Activated CD4-positive, alpha-beta T cell treated with anti-CD3 and anti-CD28 coated beads for 1 hour (primary cell): Measurements from ENCODE around the gene CHMP1B.
"Not testable (repeated sequence)": the region's sequence is repeated elsewhere in the genome, so short reads cannot be mapped to it uniquely, and the experiment has no call there.

Experiments used
- DNase-seq: peaks from one replicate; pipeline ENCODE4 v3.0.0-alpha.2; 2020

The CHMP1B gene

DNA sequence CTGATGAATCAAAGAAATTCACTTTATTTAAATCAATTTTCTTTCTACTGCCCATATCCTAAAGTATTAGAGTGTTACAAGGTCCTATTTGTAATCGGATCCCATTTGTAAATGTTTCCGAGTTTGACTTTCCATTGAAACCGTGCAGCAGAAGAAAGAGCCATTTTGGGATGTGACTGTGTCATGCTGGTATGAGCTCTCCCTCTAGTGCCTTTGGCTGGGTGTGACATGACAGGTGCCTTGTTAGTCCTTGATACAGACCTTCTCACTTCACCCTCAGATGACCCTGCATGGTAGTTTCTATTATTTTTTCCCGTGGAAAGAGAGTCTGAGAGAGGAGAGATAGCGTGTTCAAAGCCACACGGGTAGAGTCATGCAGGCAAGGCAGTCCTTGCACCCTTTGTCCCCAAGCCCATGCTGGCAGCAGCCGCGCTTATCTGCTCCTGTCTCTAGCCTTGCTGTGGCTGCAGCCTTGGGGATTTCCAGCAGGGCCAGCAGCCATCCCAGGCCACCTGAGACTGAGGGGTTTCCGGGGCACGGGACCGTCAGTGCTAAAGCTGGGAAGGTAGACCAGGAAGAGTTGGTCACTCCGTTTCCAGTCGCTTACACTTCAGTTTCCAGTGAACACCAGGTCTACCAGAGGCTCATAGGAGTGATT is 21.4 kb downstream of the CHMP1B start:
- DNase-seq: no peak

DNA sequence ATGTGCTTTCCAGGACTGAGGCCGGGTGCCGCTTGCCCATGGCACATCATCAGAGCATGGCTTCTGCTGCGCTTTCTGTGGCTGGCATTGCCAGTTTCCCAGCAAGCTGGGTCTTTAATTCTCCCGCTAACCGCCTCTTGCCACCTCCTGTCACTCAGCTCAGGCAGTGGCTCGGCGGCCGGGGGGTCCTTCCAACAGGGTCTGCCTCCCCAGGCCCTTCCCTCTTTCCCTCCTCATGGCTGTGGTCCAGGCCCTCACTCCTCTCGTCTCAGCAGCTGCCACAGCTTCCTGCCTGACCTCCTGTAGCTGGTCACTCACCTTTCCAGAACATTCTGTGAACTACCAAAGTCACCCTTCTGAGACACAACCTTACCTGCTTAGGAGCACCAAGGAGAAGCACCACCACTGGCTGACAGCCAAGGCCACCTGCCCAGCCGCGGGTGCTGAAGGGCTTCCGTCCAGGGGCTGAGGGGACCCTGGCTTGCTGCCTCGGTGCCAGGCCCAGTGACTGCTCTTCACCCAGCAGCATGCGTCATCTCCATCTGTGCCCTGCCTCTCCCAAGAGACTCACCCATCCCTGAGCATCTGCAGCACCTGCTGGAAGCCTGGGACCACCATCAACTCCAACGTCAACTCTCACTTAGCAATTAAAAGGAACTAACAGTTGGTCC is 22.6 kb downstream of the CHMP1B start:
- DNase-seq: no peak

DNA sequence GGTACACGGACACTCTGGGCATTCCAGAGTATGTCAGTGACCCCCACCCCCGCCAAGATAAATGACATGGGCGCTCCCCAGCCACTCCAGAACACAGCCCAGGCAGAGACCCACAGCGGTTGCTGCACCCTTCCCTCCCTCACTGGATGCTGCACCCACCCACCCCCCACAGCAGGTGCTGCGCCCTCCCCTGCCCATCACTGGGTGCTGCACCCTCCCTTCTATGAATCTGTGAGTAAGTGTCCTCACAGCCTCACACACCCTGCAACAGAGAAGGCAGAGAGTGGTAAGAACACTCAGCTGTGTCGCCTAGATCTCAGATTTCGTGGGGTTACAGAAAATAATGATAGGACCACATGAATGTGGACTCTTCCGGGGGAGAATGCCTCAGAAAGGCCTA is 23.5 kb downstream of the CHMP1B start:
- DNase-seq: no peak

DNA sequence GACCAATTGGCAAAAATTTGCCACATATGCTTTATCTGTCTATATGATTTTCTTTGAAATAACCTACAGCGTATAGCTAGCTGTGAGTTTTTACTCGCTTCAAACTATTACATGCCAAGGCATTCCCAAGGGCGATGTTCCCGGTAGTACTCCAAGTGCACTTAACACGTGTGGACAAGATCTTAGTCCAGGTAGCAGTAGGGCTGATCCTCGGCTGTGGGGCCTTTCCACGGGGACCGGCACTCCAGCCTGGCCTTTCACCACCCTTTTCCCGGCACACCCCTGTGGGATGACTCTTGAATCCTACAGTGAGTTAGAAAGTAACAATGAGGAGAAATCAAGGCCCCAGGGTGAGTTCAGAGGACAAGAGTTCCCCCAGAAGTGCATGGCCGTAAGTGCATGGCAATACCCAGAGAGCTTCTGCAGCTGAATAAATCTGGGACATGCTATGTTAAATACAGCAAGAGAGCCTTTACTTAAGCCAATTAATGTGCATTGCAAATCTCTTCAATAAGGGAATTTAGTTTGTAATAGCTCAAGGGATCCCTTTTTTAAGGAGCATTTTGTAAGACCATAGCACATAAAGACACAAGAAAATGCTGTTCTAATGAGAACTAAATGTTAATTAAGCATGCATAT is 26.4 kb downstream of the CHMP1B start:
- no peak for DNase-seq

DNA sequence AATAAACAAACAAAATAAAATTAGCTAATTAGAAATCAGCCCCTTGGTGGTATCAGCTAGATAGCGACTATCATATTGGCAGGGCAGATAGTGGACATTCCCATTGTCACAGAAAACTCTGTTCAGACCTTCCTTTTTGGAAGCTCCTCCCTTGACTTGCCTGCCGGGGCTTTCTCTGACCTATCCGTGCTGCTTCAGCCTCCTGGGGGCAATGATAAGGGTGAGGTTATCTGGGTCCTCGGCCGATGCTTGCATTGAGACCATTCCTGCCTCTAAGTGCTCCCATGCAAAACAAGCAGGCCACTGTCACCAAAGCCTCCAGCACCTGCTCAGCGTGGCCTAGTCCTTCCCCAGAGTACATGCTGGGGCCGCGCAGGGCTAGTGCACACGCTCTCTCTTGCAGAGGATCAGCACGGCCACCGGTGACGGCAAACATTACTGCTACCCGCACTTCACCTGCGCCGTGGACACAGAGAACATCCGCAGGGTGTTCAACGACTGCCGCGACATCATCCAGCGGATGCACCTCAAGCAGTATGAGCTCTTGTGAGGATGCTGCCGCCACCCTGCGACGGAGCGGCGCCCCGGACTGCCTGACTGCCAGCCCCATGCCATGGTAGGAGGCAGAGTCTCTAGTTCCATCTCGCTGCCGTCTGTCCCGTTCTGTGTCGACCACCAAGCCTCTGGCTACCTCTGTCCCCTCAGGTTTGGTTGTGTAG is 29.5 kb downstream of the CHMP1B start:
- DNase-seq: no peak

DNA sequence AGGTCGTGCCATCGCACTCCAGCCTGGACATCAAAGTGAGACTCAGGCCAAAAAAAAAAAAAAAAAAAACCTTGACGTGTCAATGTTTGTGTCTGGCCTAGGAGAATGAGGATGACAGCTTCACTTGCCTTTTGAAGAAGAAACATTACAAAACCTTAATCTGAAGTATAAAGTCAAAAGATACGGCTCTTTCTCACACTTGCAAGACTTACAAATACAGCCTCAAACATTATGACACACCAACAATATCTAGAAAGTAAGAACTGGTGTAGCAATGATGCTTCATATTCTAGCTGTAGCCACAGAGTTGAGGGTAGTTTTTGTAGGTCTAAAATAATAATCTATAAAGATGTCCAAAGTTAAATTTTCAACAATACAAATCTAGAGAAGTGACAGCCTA is 31.4 kb downstream of the CHMP1B start:
- DNase-seq: no peak

DNA sequence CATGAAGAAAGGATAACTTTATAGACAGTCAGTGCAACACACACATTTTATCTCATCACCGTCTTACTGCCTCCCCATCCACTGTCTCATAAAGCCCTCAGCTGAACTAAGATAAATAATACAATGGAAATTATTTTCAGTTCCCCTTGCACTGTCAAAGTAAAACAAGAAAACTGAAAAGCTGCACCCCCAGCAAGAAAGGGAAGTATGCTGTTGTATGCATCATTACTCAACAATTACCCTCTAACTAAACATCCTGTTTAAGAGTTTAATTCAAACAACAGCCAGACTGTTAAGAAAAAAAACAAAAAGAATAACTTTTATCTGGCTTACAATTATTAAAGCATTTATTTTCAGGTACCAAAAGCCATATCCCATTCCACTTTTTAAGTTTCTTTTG is 31.9 kb downstream of the CHMP1B start:
- no peak for DNase-seq

DNA sequence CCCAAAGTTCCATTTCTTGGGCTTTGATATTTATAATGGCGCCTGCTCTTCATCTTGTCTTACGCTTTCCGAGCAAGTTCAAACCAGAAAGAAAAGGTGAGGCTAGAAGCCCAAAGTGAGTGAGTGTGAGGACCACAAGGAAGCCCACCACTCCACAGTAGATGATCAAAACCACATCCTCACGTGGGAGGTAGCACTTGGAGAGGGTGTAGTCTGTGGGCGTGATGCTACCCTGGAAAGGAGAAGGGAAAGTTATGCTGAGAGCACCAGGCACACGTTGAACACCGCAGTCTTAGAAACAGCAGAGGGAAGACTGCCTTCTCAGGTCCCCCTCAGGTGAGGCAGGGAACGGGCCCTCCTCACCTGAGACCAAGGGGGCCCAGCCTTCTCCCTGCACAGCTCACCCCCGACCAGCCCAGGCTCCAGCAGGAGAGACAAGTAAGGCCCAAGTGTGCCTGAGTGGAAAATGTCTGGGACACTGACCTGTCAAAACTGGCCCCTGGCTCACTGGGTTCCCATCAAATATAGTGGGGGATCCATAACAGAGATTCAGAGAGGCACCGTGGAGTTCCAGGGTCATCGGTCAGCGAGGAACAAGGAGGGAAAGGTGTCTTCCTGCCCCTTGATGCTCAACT is 33.3 kb downstream of the CHMP1B start:
- DNase-seq: no peak

DNA sequence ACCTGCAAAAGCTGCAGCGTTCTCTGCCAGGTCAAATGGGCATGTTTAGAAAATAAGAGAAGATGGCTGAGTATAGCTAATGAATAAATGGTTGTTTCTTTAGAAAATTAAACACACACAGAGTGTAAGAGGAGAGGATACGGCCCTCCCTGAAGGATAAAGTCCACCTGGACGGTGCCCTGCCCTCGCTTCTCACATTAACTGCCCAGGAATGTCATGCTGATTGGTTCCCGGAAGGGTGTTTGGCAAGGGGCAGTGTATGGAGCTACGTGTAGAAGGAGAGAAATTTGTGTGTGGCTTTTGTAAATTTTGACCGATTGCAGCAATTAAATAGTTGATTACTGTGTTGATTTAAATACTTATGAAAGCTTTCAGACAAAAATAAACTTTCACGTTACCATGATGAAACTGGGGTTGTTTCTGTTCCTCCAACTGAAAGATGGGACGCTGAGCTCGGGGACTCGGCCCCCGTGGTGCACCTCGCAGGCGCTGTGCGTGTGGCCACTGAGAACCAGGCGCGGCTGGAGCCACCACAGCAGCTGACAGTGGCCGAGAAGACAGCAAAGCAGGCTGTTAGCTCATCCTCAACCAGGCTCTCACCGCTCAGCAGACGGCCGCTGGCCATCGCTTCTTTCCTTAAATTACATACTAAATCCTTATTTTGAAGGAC is 34.2 kb downstream of the CHMP1B start:
- no peak for DNase-seq

DNA sequence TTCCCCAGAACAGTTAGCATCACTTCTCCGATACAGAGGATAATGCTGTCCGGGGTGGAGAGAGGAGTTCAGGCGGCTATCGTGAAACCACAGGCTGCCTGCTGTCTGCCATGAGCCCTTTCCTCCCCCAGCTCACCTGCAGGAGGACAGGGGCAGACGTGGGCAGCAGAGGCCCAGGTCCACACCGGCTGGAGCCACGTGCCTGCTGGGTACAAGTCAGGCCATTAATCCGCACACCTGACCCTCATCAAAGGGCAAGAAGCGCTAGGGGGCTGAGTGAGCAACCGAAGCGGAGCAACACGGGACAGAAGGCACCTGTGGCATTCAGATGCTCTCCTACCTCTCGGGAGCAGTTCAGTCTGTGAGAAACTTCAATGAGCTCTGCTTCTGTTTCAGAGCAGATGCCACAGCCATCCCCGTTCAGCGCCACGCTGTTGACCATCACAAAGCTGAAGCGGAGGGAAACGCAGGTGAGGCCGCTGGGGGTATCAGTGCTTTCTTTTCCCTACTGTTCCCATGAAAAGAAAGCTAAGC is 35.4 kb downstream of the CHMP1B start:
- DNase-seq: no peak

DNA sequence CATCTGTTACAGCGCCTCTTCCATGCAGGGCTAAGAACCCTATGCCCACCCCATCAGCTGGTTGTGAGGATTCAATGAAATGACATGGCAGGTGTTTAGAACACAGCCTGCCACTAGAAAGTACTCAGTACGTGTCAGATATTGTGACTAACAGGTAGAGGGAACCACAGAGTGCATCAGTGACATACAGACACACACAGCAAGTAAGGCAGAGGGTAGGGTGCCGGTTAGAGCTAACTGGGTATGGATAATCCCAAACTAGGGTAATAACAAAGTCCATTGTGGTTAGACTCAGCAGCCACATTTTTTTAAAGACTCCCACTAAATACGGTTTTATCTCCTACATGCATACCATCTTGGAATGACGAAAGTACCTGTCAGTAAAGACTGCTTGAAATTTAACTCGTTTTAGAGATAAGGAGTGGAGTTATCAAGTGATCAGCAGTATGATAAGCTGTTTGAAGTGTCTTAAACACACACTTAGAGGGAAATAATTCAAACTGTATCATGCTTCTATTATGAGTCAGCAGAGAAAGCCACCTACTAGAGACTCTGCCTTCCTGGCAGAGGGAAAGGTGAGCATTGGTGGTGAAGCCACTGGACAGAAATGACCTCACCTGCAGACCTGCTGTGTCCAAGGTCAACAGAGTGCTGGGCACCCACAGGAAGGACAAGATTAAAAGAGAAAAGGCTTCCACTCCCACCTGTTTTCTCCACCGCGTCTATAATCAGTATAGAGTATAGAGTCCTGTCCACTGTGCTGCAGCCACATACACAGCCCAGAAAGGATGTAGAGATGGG is 36.3 kb downstream of the CHMP1B start:
- DNase-seq: no peak

DNA sequence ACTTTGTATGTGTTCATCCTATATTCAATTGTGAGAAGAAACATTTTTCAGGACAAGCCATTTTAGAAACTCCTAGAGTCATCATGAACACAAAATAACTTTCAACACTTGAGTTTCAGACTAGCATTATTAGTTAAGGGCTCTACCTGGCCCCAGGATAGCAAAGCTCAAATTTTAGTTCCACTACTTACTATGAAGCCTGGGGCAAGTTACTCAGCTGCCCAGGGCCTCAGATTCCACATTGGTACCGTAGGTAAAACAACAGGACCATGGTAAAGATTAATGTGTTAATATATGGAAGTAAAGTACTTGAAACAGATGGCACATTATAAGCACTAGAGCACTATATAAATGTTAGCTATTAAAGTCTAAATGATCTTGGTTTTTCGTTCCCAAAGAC is 37.5 kb downstream of the CHMP1B start:
- no peak for DNase-seq

DNA sequence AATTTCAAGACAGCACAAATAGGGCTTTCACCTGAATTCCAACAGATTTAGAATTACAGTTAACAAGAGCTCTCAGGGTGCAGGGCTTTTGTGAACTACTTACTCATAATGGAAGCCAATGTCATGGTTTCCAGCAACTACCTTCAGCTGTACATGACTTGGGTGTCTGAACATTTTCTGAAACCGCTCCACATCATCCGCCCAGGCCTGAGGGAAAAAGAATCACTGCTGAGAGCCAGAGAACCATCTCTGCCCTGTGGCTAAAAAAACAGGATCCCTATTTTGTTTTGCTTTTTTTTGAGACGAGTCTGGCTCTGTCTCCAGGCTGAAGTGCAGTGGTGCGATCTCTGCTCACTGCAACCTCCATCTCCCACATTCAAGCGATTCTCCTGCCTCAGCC is 38.1 kb downstream of the CHMP1B start:
- no peak for DNase-seq

DNA sequence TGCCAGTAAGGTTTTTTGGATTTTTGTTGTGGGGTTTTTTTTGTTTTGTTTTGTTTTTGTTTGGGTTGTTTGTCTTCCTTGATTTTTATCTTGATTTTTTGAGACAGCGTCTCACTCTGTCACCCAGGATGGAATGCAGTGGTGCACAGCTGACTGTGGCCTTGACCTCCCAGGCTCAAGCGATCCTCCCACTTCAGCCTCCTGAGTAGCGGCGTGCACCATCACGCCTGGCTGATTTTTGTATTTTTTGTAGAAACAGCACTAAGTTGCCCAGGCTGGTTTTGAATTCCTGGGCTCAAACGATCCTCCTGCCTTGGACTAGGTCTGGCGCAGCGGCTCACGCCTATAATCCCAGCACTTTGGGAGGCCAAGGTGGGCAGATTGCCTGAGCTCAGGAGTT is 40.5 kb downstream of the CHMP1B start:
- DNase-seq: no peak

DNA sequence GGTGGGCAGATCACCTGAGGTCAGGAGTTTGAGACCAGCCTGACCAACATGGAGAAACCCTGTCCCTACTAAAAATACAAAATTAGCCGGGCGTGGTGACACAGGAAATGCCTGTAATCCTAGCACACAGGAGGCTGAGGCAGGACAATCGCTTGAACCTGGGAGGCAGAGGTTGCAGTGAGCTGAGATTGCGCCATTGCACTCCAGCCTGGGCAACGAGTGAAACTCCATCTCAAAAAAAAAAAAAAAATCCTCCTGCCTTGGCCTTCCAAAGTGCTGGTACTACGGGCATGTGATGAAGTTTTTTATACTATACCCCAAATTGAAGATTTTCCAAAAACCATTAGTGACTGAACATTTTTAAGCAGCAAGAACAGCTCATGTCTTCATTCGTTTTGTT is 41.2 kb downstream of the CHMP1B start:
- DNase-seq: not testable (repeated sequence)

DNA sequence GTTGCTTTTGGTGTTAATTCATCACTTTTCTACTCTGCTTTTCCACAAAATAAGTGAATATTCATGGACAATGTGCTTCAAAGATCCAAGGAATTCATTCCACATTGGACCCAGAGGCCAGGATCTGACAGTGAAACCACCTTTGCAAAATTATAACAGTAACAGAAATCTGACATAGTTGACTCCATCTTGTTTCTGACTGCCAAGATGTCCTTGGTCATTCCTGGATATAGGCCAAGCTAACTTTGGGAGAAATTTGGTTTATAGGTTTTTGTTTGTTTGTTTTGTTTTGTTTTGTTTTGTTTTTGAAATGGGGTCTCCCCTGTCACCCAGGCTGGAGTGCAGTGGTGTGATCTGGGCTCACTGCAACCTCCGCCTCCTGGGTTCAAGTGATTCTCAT is 46.6 kb downstream of the CHMP1B start:
- DNase-seq: no peak

DNA sequence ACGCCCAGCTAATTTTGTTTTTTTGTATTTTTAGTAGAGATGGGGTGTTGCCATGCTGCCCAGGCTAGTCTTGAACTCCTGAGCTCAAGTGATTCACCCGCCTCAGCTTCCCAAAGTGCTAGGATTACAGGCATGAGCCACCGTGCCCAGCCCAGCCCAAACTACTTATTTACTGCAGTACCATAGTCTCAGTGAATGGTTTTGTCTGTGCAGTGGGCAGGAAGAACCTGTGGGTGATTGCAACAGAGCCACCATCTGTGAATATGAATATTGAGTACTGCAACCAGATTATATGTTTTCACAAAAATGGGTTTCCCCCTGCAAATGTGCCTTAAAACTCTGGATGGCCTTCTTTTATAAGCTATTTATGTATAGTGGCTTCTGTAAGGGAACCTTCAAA is 47.9 kb downstream of the CHMP1B start:
- no peak for DNase-seq

DNA sequence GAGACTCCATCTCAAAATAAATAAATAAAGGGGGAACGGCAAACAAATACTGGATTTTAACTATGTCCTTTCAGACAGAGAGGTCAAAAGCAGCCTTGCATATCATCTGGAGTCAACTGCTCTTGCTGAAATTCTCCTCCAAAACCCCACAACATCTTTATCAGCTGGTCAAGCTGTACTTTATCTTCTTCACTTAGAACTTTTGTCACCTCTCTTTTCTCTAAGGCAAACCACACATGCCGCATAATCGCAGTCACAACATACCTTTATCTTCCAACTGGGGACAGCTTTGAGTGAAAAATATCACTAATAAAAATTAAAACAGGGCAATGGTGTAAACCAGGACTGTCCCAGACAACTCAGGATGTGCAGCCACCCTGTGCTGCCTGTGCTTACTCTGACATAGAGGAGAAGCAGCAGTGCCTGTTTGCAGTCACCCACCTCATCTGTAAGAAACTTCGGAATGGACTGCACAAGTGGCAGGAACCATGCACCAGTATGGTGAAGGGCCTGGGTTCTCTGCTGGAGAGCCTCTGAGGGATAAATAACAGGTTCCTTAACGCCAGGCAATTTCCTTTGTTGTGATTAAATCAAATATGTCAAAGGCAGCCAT is 50.7 kb downstream of the CHMP1B start:
- DNase-seq: no peak

DNA sequence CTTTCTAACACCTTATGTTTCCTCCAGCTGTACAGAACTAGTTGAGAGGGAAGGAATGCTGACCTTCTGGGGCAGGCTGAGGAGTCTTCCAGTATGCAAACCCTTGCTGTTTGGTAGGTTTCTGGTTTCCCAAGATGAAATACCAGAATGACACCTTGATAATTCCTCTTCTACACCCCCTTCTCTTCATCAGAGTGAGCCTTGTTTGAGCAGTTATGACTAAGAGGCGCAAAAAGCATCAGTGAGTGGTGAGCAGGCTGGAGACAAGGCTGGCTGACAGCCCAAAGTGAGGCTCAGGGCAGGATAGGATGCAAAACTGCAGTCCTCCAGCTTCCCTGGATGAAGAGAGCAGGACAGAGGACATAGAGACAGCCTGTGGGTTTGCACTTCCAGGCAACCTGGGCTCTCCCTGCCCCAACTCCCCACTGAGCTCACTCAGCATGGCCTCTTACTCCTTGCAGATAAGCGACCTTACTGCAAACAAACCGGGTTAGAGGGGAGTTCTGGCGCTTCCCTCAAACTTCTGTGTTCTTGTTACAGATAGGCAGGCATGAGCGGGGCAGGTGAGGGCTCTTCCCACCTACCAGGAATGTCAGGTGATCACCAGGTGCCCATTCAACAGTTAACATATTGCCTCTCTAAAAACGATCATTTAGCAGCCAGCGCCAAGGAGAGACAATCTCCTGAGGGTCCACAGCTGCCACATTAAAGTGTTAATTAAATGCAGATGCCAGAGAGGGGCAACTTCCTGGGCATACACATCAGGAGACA is 51.5 kb downstream of the CHMP1B start:
- no peak for DNase-seq
